Activated CD8-positive, alpha-beta memory T cell treated with anti-CD3 and anti-CD28 coated beads for 24 hours (primary cell): Measurements from ENCODE around the gene SEMA5A.

Experiments
- DNase-seq: peaks from one replicate; pipeline ENCODE4 v3.0.0-alpha.2; 2020

Gene SEMA5A

GRCh38 chr5:9196403-9197227, 349.3 kb downstream of the SEMA5A start:
- no peak for DNase-seq

GRCh38 chr5:9194509-9194908, 351.4 kb downstream of the SEMA5A start:
- no peak for DNase-seq

GRCh38 chr5:9192266-9192665, 353.6 kb downstream of the SEMA5A start:
- DNase-seq = no peak

- DNase-seq = no peak
Observed at GRCh38 chr5:9189681-9190080, 356.2 kb downstream of the SEMA5A start.

- DNase-seq = no peak
Observed at GRCh38 chr5:9188956-9189355, 356.9 kb downstream of the SEMA5A start.

- no peak for DNase-seq
Observed at GRCh38 chr5:9188131-9188530, 357.7 kb downstream of the SEMA5A start.

GRCh38 chr5:9187614-9188013, 358.3 kb downstream of the SEMA5A start:
- no peak for DNase-seq

- no peak for DNase-seq
Observed at GRCh38 chr5:9186069-9186468, 359.8 kb downstream of the SEMA5A start.

GRCh38 chr5:9183992-9184391, 361.9 kb downstream of the SEMA5A start:
- no peak for DNase-seq

GRCh38 chr5:9182899-9183695, 362.8 kb downstream of the SEMA5A start:
- DNase-seq = no peak

GRCh38 chr5:9176641-9177040, 369.2 kb downstream of the SEMA5A start:
- DNase-seq = no peak

- DNase-seq = no peak
Observed at GRCh38 chr5:9174446-9174845, 371.4 kb downstream of the SEMA5A start.

GRCh38 chr5:9173281-9174048, 372.4 kb downstream of the SEMA5A start:
- DNase-seq = no peak

- DNase-seq = no peak
Observed at GRCh38 chr5:9170026-9170425, 375.8 kb downstream of the SEMA5A start.

GRCh38 chr5:9169557-9169902, 376.3 kb downstream of the SEMA5A start:
- DNase-seq = no peak

GRCh38 chr5:9168791-9169556, 376.9 kb downstream of the SEMA5A start:
- DNase-seq = no peak

GRCh38 chr5:9166202-9167112, 379.4 kb downstream of the SEMA5A start:
- DNase-seq = no peak

- no peak for DNase-seq
Observed at GRCh38 chr5:9165546-9165945, 380.3 kb downstream of the SEMA5A start.

- DNase-seq = no peak
Observed at GRCh38 chr5:9160747-9161146, 385.1 kb downstream of the SEMA5A start.

GRCh38 chr5:9157811-9158210, 388.1 kb downstream of the SEMA5A start:
- no peak for DNase-seq

GRCh38 chr5:9157020-9157419, 388.9 kb downstream of the SEMA5A start:
- no peak for DNase-seq

- DNase-seq = no peak
Observed at GRCh38 chr5:9156282-9156681, 389.6 kb downstream of the SEMA5A start.
